Kidney epithelial cell (primary cell): Measurements from ENCODE around the gene ARHGEF7. TPM values are rescaled to one million over a fixed set of nuclear protein-coding genes. Genes with fewer than 3 reads are reported as not detected.
A peak's percentile ranks its signal among the peaks of the same experiment; 100 is the strongest.

Source experiments
- DNase-seq: peaks from one replicate; pipeline ENCODE4 v3.0.0-alpha.2; 2010; ENCODE audit warnings: low read depth
- H3K27me3 ChIP-seq: 2 replicates; pipeline ENCODE4 v1.6.0; 2011; ENCODE audit warnings: low read length; ENCODE audit not compliant: control insufficient read depth, insufficient read depth
- H3K36me3 ChIP-seq: 2 replicates; pipeline ENCODE4 v1.5.1; 2011; ENCODE audit warnings: low read length; ENCODE audit not compliant: control insufficient read depth, insufficient read depth
- H3K4me3 ChIP-seq: 2 replicates; pipeline ENCODE4 v1.5.1; 2011; ENCODE audit warnings: low read depth, mild to moderate bottlenecking, control low read depth, low read length
- CTCF ChIP-seq: IDR thresholded peaks from 2 replicates; pipeline ENCODE4 v1.5.1; 2011; ENCODE audit warnings: mild to moderate bottlenecking, moderate library complexity, low read length, control low read depth, inconsistent platforms; ENCODE audit not compliant: insufficient read depth, poor library complexity, severe bottlenecking
- total RNA-seq: library from RNA; depleted of rRNA; stranded (reverse); fragments of >200 nt; gene quantifications from 2 replicates; pipeline ENCODE4 v1.2.3, GENCODE V29; 2015

The ARHGEF7 gene
- total RNA-seq, 1 donor from 2014 or later = 32.4 TPM

GRCh38 chr13:111283457-111283856 is 168.3 kb downstream of the ARHGEF7 start:
- no peak for DNase-seq
- Histone ChIP-seq H3K27me3 (no peaks in the 10 kb centered on the region), H3K4me3 (no peak overlapping the region), H3K36me3 (no peaks in the 10 kb centered on the region)
- no peak for TF ChIP-seq CTCF

- no peak for TF ChIP-seq CTCF
- Histone ChIP-seq H3K27me3 (no peaks in the 10 kb centered on the region), H3K36me3 (no peaks in the 10 kb centered on the region), H3K4me3 (no peak overlapping the region)
- no peak for DNase-seq
Measured at GRCh38 chr13:111283991-111284390, 168.9 kb downstream of the ARHGEF7 start.

- no peaks in the 10 kb centered on the region for H3K36me3 ChIP-seq
- H3K27me3 ChIP-seq = no peaks in the 10 kb centered on the region
- no peak for DNase-seq
- TF ChIP-seq CTCF = no peak
- no peak overlapping the region for H3K4me3 ChIP-seq
Measured at GRCh38 chr13:111284565-111284964, 169.5 kb downstream of the ARHGEF7 start.

GRCh38 chr13:111286162-111286561 is 171.1 kb downstream of the ARHGEF7 start:
- Histone ChIP-seq H3K27me3 (no peaks in the 10 kb centered on the region), H3K36me3 (no peaks in the 10 kb centered on the region), H3K4me3 (no peak overlapping the region)
- TF ChIP-seq CTCF = peak; percentile 6
- DNase-seq = no peak

GRCh38 chr13:111286749-111287148 is 171.6 kb downstream of the ARHGEF7 start:
- no peaks in the 10 kb centered on the region for H3K36me3 ChIP-seq

GRCh38 chr13:111287201-111287600 is 172.1 kb downstream of the ARHGEF7 start:
- H3K27me3 ChIP-seq = no peaks in the 10 kb centered on the region
- H3K36me3 ChIP-seq = no peaks in the 10 kb centered on the region
- no peak for TF ChIP-seq CTCF
- DNase-seq = no peak
- no peak overlapping the region for H3K4me3 ChIP-seq

More at GRCh38 chr13:111286749-111287148, 171.6 kb downstream of the ARHGEF7 start:
- TF ChIP-seq CTCF = no peak
- Histone ChIP-seq H3K4me3 (no peak overlapping the region), H3K27me3 (no peaks in the 10 kb centered on the region)
- no peak for DNase-seq
